ENCODE results near the gene FAM3A.

FAM3A gene

DNA sequence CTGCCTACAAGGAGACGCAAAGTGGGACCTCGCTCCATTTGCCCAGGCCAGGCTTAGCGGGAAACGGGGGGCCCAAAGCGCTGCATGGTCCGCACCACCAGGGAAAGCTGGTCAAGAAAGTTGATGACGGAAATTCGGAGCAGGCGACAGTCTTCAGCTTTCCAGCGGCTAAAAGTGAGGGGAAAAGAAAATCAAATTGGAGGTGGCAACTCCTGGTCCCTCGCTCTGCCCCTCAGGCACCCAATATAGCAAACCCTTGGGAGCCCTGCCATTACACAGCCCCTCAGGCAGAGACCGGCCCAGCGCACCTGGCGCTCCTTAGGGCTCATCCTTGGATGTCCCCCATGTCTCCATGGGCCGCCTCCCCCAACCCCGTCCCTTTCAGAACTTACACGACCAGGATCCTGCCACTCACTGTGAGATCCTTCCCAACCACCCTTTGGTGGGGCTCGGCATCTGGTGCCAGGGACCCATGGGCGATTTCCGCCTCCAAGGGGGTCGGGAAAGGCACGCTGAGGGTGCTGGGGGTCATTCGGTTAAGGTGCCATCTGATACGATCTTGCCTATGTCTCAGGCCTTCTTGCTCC, 38.0 kb downstream of the FAM3A start:
- peak overlapping the region; percentile 49 for H3K4me3 ChIP-seq (ENCODE audit: control insufficient read depth, low read depth, low read length)
- TF ChIP-seq, protein P1, sequence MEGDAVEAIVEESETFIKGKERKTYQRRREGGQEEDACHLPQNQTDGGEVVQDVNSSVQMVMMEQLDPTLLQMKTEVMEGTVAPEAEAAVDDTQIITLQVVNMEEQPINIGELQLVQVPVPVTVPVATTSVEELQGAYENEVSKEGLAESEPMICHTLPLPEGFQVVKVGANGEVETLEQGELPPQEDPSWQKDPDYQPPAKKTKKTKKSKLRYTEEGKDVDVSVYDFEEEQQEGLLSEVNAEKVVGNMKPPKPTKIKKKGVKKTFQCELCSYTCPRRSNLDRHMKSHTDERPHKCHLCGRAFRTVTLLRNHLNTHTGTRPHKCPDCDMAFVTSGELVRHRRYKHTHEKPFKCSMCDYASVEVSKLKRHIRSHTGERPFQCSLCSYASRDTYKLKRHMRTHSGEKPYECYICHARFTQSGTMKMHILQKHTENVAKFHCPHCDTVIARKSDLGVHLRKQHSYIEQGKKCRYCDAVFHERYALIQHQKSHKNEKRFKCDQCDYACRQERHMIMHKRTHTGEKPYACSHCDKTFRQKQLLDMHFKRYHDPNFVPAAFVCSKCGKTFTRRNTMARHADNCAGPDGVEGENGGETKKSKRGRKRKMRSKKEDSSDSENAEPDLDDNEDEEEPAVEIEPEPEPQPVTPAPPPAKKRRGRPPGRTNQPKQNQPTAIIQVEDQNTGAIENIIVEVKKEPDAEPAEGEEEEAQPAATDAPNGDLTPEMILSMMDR (conservative IDR thresholded peaks at IDR 0.05; ENCODE audit: control insufficient read depth, insufficient read depth, low read depth, low read length), result no peak
- DNase-seq (ENCODE audit: low read depth), result no peak

DNA sequence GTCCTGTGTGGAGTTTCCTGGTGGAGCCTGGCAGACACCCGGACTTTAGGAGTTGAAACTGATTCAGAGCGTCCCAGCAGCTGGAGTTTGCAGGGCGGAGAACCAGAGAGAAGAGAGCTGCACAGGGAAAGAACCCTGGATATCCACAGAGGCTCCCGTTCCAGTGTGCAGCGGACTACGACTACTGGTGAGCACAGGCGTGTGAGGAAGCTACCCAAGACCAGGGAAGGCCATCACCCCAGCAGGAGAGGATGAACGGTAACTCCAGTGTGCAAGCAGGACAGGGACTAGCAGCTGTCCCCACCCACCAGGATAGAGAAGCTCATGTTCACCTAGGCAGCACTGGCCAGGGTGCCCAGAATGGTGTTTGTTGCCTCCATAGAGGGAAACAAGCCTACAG, 39.2 kb downstream of the FAM3A start:
- TF ChIP-seq, protein P1 (conservative IDR thresholded peaks at IDR 0.05; ENCODE audit: control insufficient read depth, insufficient read depth, low read depth, low read length), result no peak

DNA sequence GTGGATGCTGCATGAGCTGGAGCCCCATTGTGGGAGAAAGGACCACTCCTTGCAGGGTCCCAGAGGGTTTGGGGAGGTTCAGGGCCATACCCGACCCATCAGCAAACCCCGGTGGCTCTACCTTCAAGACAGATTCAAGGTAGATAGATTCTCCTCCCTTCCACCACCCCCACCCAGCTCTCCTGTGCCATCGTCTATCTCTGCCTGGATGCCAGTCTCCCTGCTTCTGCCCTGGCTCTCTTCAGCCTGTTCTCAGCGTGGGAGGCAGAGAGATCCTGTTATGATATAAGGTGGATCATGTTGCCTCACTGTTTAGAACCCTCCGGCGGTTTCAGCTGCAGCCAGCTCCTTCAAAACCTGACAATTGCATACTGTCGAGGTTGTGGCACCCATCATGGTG, 42.3 kb downstream of the FAM3A start:
- TF ChIP-seq, protein P1 (conservative IDR thresholded peaks at IDR 0.05; ENCODE audit: control insufficient read depth, insufficient read depth, low read depth, low read length), result no peak

More for the DNA sequence above, 39.2 kb downstream of the FAM3A start:
- DNase-seq (ENCODE audit: low read depth), result no peak
- H3K4me3 ChIP-seq (ENCODE audit: control insufficient read depth, low read depth, low read length), result no peak overlapping the region

DNA sequence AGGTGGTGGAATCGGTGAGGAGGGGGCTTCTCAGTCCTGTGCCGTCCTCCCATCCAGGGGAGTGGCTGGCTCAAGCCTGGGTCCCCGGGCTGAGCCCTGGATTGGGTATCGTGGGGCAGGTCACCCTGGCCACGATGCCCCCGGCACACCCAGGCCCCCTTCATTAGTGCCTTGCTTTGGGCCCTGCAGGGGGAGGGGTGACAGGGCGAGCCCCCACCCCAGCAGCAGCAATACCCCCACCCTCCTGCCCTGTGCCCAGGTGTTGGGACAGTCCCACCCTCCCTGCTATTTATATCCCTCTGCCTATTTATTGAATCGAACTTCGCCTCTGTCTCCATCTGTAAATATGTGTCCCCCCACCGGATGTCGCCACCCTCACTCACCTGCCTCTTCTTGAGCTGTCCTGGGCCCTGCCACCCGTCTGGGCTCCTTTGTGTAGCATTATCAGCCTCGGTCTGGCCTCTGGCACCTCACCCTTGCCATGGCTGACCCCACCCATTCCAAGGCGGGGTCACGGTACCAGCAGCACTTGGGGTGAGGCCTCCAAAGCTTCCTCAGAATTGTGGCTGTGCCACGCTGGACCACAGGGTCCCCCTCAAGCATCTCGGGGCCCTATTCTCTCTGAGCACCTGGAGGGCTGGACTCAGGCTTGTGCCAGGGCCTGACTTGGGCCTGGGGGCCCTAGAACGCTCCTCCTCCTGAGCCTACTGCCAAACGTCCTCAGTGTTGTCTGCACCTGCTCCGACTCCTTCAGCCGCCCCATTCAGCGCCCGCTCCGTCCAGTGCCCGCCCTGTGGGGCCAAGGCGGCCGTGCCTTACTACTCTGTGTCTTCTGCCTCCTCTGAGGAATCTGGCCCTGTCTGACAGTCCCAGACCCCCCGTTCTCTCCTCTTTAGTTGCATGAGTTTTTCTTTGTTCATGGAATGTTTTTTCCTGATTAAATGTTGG, 43.1 kb downstream of the FAM3A start:
- DNase-seq (ENCODE audit: low read depth), result no peak
- TF ChIP-seq, protein P1 (conservative IDR thresholded peaks at IDR 0.05; ENCODE audit: control insufficient read depth, insufficient read depth, low read depth, low read length), result no peak
- no peak overlapping the region for H3K4me3 ChIP-seq (ENCODE audit: control insufficient read depth, low read depth, low read length)

More for the DNA sequence above, 42.3 kb downstream of the FAM3A start:
- DNase-seq (ENCODE audit: low read depth), result no peak
- H3K4me3 ChIP-seq (ENCODE audit: control insufficient read depth, low read depth, low read length), result no peak overlapping the region

DNA sequence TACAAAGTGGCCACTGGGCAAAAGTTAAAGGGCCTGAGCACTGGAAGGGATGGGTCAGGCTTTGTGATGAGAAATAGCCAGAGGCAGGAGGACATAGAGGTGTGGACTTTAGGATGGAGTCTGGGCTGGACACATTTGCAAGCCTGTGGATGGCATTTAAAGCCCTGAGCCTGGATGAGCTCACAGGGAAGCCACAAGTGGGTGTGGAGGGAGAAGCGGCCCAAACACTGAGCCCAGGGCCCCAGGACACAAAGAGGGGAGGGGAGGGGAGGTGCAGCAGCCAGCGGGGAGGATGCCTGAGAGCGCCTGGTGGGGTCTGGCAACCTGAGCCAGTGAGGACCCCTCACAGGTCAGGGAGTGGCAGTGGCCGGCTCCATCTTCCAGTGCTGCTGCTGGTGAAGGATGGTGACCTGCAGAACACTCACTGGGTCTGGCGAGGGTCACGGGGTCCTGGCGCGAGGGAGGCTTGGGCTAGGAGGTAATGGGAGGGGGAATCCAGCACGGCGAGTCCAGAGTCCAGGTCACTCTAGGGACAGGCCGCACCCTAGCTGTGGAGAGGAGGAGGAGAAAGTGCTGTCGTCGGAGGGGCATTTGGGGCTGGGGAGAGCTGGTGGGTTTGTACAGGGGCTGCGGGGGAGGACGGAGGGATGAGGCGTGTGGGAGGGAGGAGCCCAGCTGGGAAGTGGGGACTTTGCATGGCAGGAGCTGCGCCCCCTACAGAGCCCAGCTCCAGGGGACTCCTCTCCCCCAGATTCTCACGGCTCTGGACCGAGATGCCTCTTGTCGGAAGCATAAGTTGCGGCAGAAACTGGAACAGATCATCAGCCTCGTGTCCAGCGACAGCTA, 44.0 kb downstream of the FAM3A start:
- no peak overlapping the region for H3K4me3 ChIP-seq (ENCODE audit: control insufficient read depth, low read depth, low read length)
- no peak for DNase-seq (ENCODE audit: low read depth)
- TF ChIP-seq, protein P1 (conservative IDR thresholded peaks at IDR 0.05; ENCODE audit: control insufficient read depth, insufficient read depth, low read depth, low read length), result no peak

DNA sequence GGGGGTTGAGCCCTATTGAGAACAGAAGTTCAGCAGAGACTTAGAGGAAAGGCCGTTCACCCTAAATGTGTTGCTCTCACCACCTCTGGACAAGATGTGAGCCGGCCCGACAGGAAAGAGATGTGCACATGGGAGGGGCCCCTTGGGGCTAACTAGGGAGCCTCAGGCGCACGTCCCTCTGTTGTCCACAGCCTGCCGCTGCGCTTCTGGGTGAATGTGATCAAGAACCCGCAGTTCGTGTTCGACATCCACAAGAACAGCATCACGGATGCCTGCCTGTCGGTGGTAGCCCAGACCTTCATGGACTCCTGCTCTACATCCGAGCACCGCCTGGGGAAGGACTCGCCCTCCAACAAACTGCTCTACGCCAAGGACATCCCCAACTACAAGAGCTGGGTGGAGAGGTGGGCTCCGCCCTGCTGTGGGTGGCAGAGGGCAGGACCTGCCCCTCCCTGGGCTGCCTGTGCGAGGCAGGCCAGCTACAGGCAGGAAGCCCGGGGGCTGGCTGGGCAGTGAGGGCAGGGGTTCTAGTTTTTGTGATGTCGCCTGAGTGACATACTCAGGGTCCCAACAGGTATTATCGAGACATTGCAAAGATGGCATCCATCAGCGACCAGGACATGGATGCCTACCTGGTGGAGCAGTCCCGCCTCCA, 45.0 kb downstream of the FAM3A start:
- DNase-seq (ENCODE audit: low read depth), result no peak
- H3K4me3 ChIP-seq (ENCODE audit: control insufficient read depth, low read depth, low read length), result no peak overlapping the region
- TF ChIP-seq, protein P1 (conservative IDR thresholded peaks at IDR 0.05; ENCODE audit: control insufficient read depth, insufficient read depth, low read depth, low read length), result no peak
